ENCODE measurements around the gene PMF1. TPM values are rescaled to one million over a fixed set of nuclear protein-coding genes. Genes with fewer than 3 reads are reported as not detected.

PMF1 gene
- total RNA-seq, 1 donor from 2014 or later = 55.8 TPM

DNA sequence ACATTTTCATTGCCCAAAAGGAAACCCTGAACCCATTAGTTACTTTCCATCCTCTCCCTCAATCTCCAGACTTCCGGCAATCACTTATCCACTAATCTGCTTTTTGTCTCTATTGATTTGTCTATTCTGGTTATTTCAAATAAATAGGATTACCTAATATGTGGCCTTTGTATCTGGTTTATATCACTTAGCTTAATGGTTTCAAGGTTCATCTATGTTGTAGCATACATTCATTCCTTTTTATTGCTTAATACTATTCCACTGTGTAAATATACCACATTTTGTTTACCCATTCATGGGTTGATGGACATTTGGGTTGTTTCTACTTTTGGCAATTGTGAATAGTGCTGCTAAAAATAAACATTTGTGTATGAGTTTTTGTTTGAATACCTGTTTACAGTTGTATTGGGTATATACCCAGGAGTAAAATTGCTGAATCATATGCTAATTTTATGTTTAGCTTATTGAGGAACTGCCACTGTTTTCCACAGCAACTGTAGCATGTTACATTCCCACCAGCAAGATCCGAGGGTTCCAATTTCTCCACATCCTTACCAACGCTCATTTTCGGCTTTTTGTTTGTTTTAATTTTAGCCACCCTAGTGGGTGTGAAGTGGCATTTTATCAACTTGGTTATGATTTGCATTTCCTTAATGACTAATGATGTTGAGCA, 21.4 kb upstream of the PMF1 start:
- Histone ChIP-seq H3K9me3 (replicated peaks) (peaks cover 8% of the 10 kb centered on the region), H3K4me1 (peaks cover 30% of the 10 kb centered on the region), H3K27me3 (ENCODE audit: low read depth) (no peaks in the 10 kb centered on the region), H3K36me3 (no peaks in the 10 kb centered on the region), H3K4me3 (no peak overlapping the region), H3K27ac (replicated peaks) (no peak overlapping the region)
- TF ChIP-seq, protein P1, sequence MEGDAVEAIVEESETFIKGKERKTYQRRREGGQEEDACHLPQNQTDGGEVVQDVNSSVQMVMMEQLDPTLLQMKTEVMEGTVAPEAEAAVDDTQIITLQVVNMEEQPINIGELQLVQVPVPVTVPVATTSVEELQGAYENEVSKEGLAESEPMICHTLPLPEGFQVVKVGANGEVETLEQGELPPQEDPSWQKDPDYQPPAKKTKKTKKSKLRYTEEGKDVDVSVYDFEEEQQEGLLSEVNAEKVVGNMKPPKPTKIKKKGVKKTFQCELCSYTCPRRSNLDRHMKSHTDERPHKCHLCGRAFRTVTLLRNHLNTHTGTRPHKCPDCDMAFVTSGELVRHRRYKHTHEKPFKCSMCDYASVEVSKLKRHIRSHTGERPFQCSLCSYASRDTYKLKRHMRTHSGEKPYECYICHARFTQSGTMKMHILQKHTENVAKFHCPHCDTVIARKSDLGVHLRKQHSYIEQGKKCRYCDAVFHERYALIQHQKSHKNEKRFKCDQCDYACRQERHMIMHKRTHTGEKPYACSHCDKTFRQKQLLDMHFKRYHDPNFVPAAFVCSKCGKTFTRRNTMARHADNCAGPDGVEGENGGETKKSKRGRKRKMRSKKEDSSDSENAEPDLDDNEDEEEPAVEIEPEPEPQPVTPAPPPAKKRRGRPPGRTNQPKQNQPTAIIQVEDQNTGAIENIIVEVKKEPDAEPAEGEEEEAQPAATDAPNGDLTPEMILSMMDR (IDR thresholded peaks at IDR 0.05; ENCODE audit: borderline replicate concordance) = no peak
- DNase-seq = no peak
- intact Hi-C loops (cut with micrococcal nuclease) = no loop called here

DNA sequence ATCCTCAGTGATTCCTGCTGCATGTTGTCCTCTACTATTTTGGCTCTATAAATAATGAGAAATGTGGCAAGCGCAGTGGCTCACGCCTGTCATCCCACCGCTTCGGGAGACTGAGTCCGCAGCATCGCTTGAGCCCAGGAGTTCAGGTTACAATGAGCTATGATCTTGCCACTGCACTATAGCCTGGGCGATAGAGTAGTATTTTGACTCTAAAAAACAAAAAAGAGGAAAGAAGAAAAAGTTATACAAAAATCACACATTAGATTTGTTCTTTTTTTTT, 19.7 kb upstream of the PMF1 start:
- DNase-seq = no peak
- peak overlapping the region; percentile 87 for H3K27ac ChIP-seq (replicated peaks)
- intact Hi-C loops (cut with micrococcal nuclease) = no loop called here
- H3K36me3 ChIP-seq = no peaks in the 10 kb centered on the region
- H3K4me3 ChIP-seq = peak overlapping the region; percentile 78
- TF ChIP-seq, protein P1 (IDR thresholded peaks at IDR 0.05; ENCODE audit: borderline replicate concordance) = no peak
- peaks cover 47% of the 10 kb centered on the region for H3K4me1 ChIP-seq
- H3K27me3 ChIP-seq (ENCODE audit: low read depth) = no peaks in the 10 kb centered on the region
- no peaks in the 10 kb centered on the region for H3K9me3 ChIP-seq (replicated peaks)

DNA sequence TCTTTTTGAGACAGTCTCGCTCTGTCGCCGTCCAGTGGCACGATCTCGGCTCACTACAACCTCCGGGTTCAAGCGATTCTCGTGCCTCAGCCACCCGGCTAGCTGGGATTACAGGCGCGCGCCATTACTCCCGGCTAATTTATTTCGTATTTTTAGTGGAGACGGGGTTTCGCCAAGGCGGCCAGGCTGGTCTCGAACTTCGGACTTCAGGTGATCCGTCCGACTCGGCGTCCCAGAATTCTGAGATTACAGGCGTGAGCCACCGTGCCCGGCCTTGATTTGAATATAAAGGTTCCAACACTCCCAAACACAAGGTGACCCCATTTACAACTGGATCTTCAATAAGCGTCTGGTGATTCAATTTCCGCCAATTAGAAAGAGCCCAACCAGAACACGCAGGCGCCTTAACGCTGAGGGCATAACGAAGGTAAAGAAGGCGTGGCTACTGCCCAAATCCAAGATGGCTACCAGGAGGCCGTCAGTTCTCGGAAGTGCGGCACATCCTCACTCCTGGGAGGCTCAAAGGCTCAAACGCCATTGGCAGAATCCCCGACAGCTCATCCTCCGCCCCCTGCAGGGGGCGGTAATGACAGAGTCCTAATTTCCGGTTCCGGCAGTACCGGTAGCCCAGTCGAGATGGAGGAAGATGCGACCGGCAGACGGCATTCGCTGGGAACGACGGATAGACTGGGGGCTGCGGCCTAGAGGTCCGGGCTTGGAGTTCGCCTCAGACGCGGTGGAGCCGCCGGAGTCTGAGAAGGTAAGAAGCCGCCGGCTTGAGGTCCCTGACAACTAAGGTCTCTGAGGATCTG, 19.1 kb upstream of the PMF1 start, which contains the start of gene SLC25A44:
Gene SLC25A44, plus strand, starts transcription at position 617 of the 812 bp plus-strand sequence. CDS start 5,744 bp downstream, outside the sequence.
- no peaks in the 10 kb centered on the region for H3K27me3 ChIP-seq (ENCODE audit: low read depth)

DNA sequence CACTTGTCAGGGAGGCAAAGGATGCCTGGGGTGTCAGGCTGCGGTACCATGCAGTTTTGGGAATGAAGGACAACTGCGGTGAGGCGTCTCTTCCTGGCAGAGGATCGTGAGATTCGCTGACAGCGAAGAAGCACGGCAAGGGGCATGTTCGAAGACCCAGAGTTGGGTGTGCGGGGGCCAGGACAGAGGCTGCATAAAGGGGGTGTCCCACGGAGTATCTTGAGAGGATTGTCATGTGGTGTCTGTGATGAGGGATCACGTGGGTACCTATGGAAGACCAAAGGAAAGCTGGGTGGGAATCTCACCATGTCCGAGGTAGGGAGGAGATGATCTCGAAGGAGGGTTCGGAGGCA, 18.5 kb upstream of the PMF1 start:
- no peaks in the 10 kb centered on the region for H3K27me3 ChIP-seq (ENCODE audit: low read depth)
- TF ChIP-seq, protein P1 (IDR thresholded peaks at IDR 0.05; ENCODE audit: borderline replicate concordance) = no peak
- no peaks in the 10 kb centered on the region for H3K36me3 ChIP-seq
- H3K4me1 ChIP-seq = peaks cover 57% of the 10 kb centered on the region
- intact Hi-C loops (cut with micrococcal nuclease) = no loop called here
- H3K27ac ChIP-seq (replicated peaks) = peak overlapping the region; percentile 87
- H3K4me3 ChIP-seq = peak overlapping the region; percentile 78
- no peaks in the 10 kb centered on the region for H3K9me3 ChIP-seq (replicated peaks)
- DNase-seq = no peak

More for the DNA sequence above, 19.1 kb upstream of the PMF1 start, which contains the start of gene SLC25A44:
- intact Hi-C loops (cut with micrococcal nuclease) = no loop called here
- peaks cover 51% of the 10 kb centered on the region for H3K4me1 ChIP-seq
- H3K9me3 ChIP-seq (replicated peaks) = no peaks in the 10 kb centered on the region
- peak within 1 kb of the TSS; percentile 87 for H3K27ac ChIP-seq (replicated peaks)
- TF ChIP-seq, protein P1 (IDR thresholded peaks at IDR 0.05; ENCODE audit: borderline replicate concordance) = peak; percentile 71
- H3K36me3 ChIP-seq = no peaks in the 10 kb centered on the region
- peak; percentile 95 for DNase-seq
- H3K4me3 ChIP-seq = peak within 1 kb of the TSS; percentile 78

DNA sequence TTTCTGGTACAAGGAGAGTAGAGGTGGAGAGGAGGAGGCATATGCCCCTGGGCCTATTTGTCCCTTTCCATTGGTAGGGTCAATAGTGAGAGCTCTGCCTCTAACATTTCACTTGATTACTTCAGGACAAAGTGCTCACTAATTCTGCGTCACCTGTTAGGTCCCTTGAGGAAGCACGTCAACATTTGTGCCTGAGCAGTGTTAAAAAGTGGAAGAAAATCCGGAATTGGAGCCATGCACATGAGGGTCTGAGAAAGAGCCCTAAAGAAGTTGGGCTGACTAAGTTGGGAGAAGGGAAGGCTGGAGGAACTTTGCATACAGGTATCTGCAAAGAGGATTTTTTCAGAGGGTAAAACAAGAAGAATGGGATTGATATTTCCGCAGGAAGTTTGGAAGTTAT, 17.0 kb upstream of the PMF1 start:
- peaks cover 61% of the 10 kb centered on the region for H3K4me1 ChIP-seq
- no peaks in the 10 kb centered on the region for H3K27me3 ChIP-seq (ENCODE audit: low read depth)
- no peaks in the 10 kb centered on the region for H3K9me3 ChIP-seq (replicated peaks)
- peak overlapping the region; percentile 66 for H3K27ac ChIP-seq (replicated peaks)
- DNase-seq = no peak
- H3K36me3 ChIP-seq = peaks cover 13% of the 10 kb centered on the region
- TF ChIP-seq, protein P1 (IDR thresholded peaks at IDR 0.05; ENCODE audit: borderline replicate concordance) = no peak
- intact Hi-C loops (cut with micrococcal nuclease) = no loop called here
- no peak overlapping the region for H3K4me3 ChIP-seq
